ENCODE data around the gene HIP1R.

GRCh38 chr12:122837306-122838265, 2.3 kb downstream of the HIP1R start:
- TF ChIP-seq CTCF (conservative IDR thresholded peaks at IDR 0.05; ENCODE audit: low read depth in 2 of 2) (no peak), EZH2 (IDR thresholded peaks at IDR 0.05; ENCODE audit: low read depth, unreplicated experiment) (no peak), POLR2AphosphoS5 (IDR thresholded peaks at IDR 0.05; ENCODE audit: low read depth) (no peak)

Data from GM23338 (cell line).